H1 (cell line): Measurements from ENCODE around the gene TRAPPC2. TPM values are rescaled to one million over a fixed set of nuclear protein-coding genes. Genes with fewer than 3 reads are reported as not detected.

Experiments
- CTCF ChIA-PET: fragments of 300-600 bp; sonication (Branson Sonifier 250); formaldehyde crosslinking; loops from one replicate; lab custom pipeline; 2021; ENCODE audit not compliant: partially characterized antibody; lab: Charles Lee
- POLR2A ChIA-PET: fragments of 300-600 bp; sonication (Branson Sonifier 250); formaldehyde crosslinking; loops from one replicate; lab custom pipeline; 2021; ENCODE audit warnings: inconsistent platforms; ENCODE audit not compliant: partially characterized antibody; lab: Charles Lee
- DNase-seq, 2 experiments: peaks; one replicate each; pipeline versions ENCODE4 v3.0.0 to v3.0.0-alpha.2; 2010 to 2022; ENCODE audit warnings: low spot score in 2 of 2, low read depth in 1 of 2, mixed read lengths in 1 of 2
- FAIRE-seq: peaks from 2 replicates; lab custom pipeline; 2011; peaks lifted over from hg19 to GRCh38; lab: Jason Lieb, UNC
- H2AFZ ChIP-seq: 2 replicates; pipeline ENCODE4 v1.8.1; 2012; ENCODE audit warnings: low read length, inconsistent platforms
- H2AK5ac ChIP-seq: 2 replicates; pipeline ENCODE4 v1.6.1; 2013; ENCODE audit warnings: low read depth, low read length
- H2BK120ac ChIP-seq: replicated peaks from 2 replicates; pipeline ENCODE3; 2013; ENCODE audit warnings: low read depth, low read length, inconsistent platforms
- H2BK12ac ChIP-seq: 2 replicates; pipeline ENCODE4 v1.6.1; 2013; ENCODE audit warnings: low read depth, low read length
- H2BK15ac ChIP-seq: 2 replicates; pipeline ENCODE4 v1.6.1; 2013; ENCODE audit warnings: low read length
- H2BK20ac ChIP-seq: 2 replicates; pipeline ENCODE4 v1.6.1; 2013; ENCODE audit warnings: low read length
- H2BK5ac ChIP-seq: 2 replicates; pipeline ENCODE4 v1.6.1; 2013; ENCODE audit warnings: low read depth, low read length
- H3K14ac ChIP-seq: 2 replicates; pipeline ENCODE4 v1.6.1; 2013; ENCODE audit warnings: inconsistent platforms; ENCODE audit not compliant: insufficient read length
- H3K18ac ChIP-seq: 2 replicates; pipeline ENCODE4 v1.6.1; 2013; ENCODE audit warnings: low read length; ENCODE audit errors: extremely low read depth
- H3K23ac ChIP-seq: 2 replicates; pipeline ENCODE4 v1.6.1; 2013; ENCODE audit warnings: inconsistent platforms; ENCODE audit not compliant: insufficient read length
- H3K23me2 ChIP-seq: 2 replicates; pipeline ENCODE4 v1.6.1; 2013; ENCODE audit warnings: low read depth, low read length
- H3K27ac ChIP-seq: 2 replicates; pipeline ENCODE4 v1.6.1; 2011; ENCODE audit warnings: low read depth, low read length, inconsistent platforms
- H3K27me3 ChIP-seq, 4 experiments: replicated peaks in 1 of 4; 1 replicate in 1 of 4; 2 replicates in 3 of 4; pipeline versions ENCODE4 v1.6.1 to v1.8.1; 2011 to 2013; ENCODE audit warnings: low read length in 3 of 4, mild to moderate bottlenecking in 3 of 4, inconsistent platforms in 2 of 4, mixed read lengths in 2 of 4, moderate library complexity in 1 of 4; ENCODE audit not compliant: control insufficient read depth in 3 of 4, insufficient read depth in 3 of 4; ENCODE audit errors: extremely low read depth in 1 of 4
- H3K36me3 ChIP-seq, 4 experiments: 2 replicates each; pipeline versions ENCODE4 v1.6.1 to v1.8.1; 2011 to 2013; ENCODE audit warnings: mild to moderate bottlenecking in 4 of 4, low read length in 3 of 4, moderate library complexity in 2 of 4, control low read depth in 1 of 4, inconsistent platforms in 1 of 4; ENCODE audit not compliant: insufficient read depth in 4 of 4, control insufficient read depth in 2 of 4
- H3K4ac ChIP-seq: replicated peaks from 2 replicates; pipeline ENCODE3; 2013; ENCODE audit warnings: low read length, low read depth, mixed read lengths, inconsistent platforms; ENCODE audit not compliant: insufficient read length
- H3K4me1 ChIP-seq, 4 experiments: replicated peaks in 1 of 4; 1 replicate in 1 of 4; 2 replicates in 3 of 4; pipeline versions ENCODE4 v1.6.1 to v1.8.1; 2011 to 2013; ENCODE audit warnings: low read length in 3 of 4, inconsistent platforms in 2 of 4, mixed read lengths in 1 of 4; ENCODE audit not compliant: insufficient read depth in 4 of 4, control insufficient read depth in 3 of 4
- H3K4me2 ChIP-seq, 2 experiments: 2 replicates each; pipeline versions ENCODE4 v1.6.1 to v1.8.1; 2011 to 2013; ENCODE audit warnings: low read depth in 2 of 2, low read length in 2 of 2, control low read depth in 1 of 2, inconsistent platforms in 1 of 2, mild to moderate bottlenecking in 1 of 2; ENCODE audit not compliant: insufficient read depth in 1 of 2
- H3K4me3 ChIP-seq, 4 experiments: fragments of 200-600, 300-600 bp in 1 of 4; sonication (generic), shearing (Covaris generic), sonication (Bioruptor Twin) in 1 of 4; 2 replicates each; pipeline versions ENCODE4 v1.5.1 to v1.8.1; 2011 to 2016; ENCODE audit warnings: low read length in 4 of 4, low read depth in 3 of 4, control low read depth in 2 of 4, inconsistent platforms in 2 of 4, mild to moderate bottlenecking in 2 of 4, mixed read lengths in 1 of 4, moderate library complexity in 1 of 4; ENCODE audit not compliant: insufficient read depth in 2 of 4; ENCODE audit errors: extremely low read depth in 1 of 4
- H3K56ac ChIP-seq: replicated peaks from 2 replicates; pipeline ENCODE3; 2013; ENCODE audit warnings: low read depth, mild to moderate bottlenecking, mixed read lengths, low read length, inconsistent platforms; ENCODE audit not compliant: insufficient read length
- H3K79me1 ChIP-seq: 2 replicates; pipeline ENCODE4 v1.6.1; 2013; ENCODE audit warnings: low read depth, low read length, control low read depth
- H3K79me2 ChIP-seq, 2 experiments: 2 replicates each; pipeline versions ENCODE4 v1.6.1 to v1.8.1; 2012 to 2013; ENCODE audit warnings: low read length in 2 of 2, mild to moderate bottlenecking in 2 of 2, inconsistent platforms in 1 of 2; ENCODE audit not compliant: insufficient read depth in 2 of 2, control insufficient read depth in 1 of 2
- H3K9ac ChIP-seq, 4 experiments: replicated peaks in 1 of 4; 1 replicate in 1 of 4; 2 replicates in 3 of 4; pipeline versions ENCODE4 v1.6.1 to v1.8.1; 2011 to 2013; ENCODE audit warnings: low read depth in 3 of 4, low read length in 3 of 4, control low read depth in 2 of 4, mild to moderate bottlenecking in 2 of 4, moderate library complexity in 2 of 4, inconsistent platforms in 1 of 4; ENCODE audit errors: extremely low read depth in 1 of 4
- H3K9me3 ChIP-seq, 2 experiments: 2 replicates each; pipeline versions ENCODE4 v1.6.1 to v1.8.1; 2012 to 2013; ENCODE audit warnings: mild to moderate bottlenecking in 2 of 2, moderate library complexity in 2 of 2, control low read depth in 1 of 2, inconsistent platforms in 1 of 2, low read depth in 1 of 2, low read length in 1 of 2, mixed read lengths in 1 of 2; ENCODE audit not compliant: insufficient read depth in 2 of 2
- H4K20me1 ChIP-seq, 2 experiments: replicated peaks in 1 of 2; 2 replicates each; pipeline versions ENCODE3 to v1.8.1; 2011 to 2013; ENCODE audit warnings: inconsistent platforms in 2 of 2, low read length in 2 of 2, mild to moderate bottlenecking in 1 of 2; ENCODE audit not compliant: insufficient read depth in 2 of 2, control insufficient read depth in 1 of 2
- H4K5ac ChIP-seq: 2 replicates; pipeline ENCODE4 v1.6.1; 2013; ENCODE audit warnings: low read length, low read depth, mixed read lengths, inconsistent platforms; ENCODE audit not compliant: insufficient read length
- H4K8ac ChIP-seq: 2 replicates; pipeline ENCODE4 v1.8.0; 2013; ENCODE audit warnings: mild to moderate bottlenecking, moderate library complexity, low read length, inconsistent platforms; ENCODE audit not compliant: insufficient read depth; ENCODE audit errors: extremely low read depth
- H4K91ac ChIP-seq: replicated peaks from 2 replicates; pipeline ENCODE3; 2013; ENCODE audit warnings: low read length, mixed read lengths, inconsistent platforms; ENCODE audit not compliant: insufficient read length
- ASH2L ChIP-seq: fragments of 200-600, 300-600 bp; sonication (generic); IDR thresholded peaks from one replicate; pipeline ENCODE4 v1.7.1; 2017; ENCODE audit warnings: low read length
- BCL11A ChIP-seq, 2 experiments: IDR thresholded peaks; one replicate each; pipeline ENCODE4 v1.6.1; 2011; ENCODE audit warnings: low read depth in 2 of 2, low read length in 2 of 2, mild to moderate bottlenecking in 2 of 2
- CBX5 ChIP-seq: fragments of 300-800, 300-1000 bp; sonication (generic); IDR thresholded peaks from 2 replicates; pipeline ENCODE4 v1.7.1; 2016; ENCODE audit warnings: antibody characterized with exemption, low read length, low read depth
- CREB1 ChIP-seq: IDR thresholded peaks from 2 replicates; pipeline ENCODE4 v1.6.1; 2012; ENCODE audit warnings: inconsistent platforms
- CTBP2 ChIP-seq: IDR thresholded peaks from 2 replicates; pipeline ENCODE4 v1.7.0; 2011; ENCODE audit warnings: borderline replicate concordance, mild to moderate bottlenecking, moderate library complexity, mixed read lengths, low read length; ENCODE audit not compliant: insufficient read depth, insufficient read length
- RAD21 ChIP-seq, 2 experiments: IDR thresholded peaks in 1 of 2; conservative IDR thresholded peaks in 1 of 2; 2 replicates each; pipeline ENCODE4 v1.6.1; 2011; ENCODE audit warnings: low read depth in 2 of 2, low read length in 2 of 2, improper control_type of control experiment in 1 of 2, inconsistent platforms in 1 of 2, mild to moderate bottlenecking in 1 of 2, moderate library complexity in 1 of 2
- SP1 ChIP-seq: IDR thresholded peaks from 2 replicates; pipeline ENCODE4 v1.6.1; 2011; ENCODE audit warnings: low read depth, low read length
- WGBS, 2 experiments: shearing (Covaris generic) in 1 of 2; methylation state at CpG; one replicate each; pipeline versions ENCODE4 v1.1.6 to v1.1.7; 2013 to 2015; ENCODE audit warnings: low lambda C conversion rate in 2 of 2, mixed read lengths in 2 of 2, inconsistent platforms in 1 of 2, low coverage in 1 of 2, missing lambda C conversion rate in 1 of 2; ENCODE audit not compliant: insufficient replicate concordance in 2 of 2, insufficient coverage in 1 of 2, insufficient read length in 1 of 2; ENCODE audit errors: extremely low coverage in 1 of 2, missing lambda C conversion rate in 1 of 2; 5-methylcytosine and 5-hydroxymethylcytosine counted together
- polyA plus RNA-seq, 7 experiments: library from polyadenylated mRNA; depleted of rRNA in 3 of 7; stranded (reverse) in 5 of 7; unstranded in 2 of 7; fragments of >200 nt in 5 of 7; fragments of 200-250 nt in 2 of 7; gene quantifications; 1 replicate in 5 of 7; 2 replicates in 1 of 7; 4 replicates in 1 of 7; pipeline versions ENCODE4 v1.2.1 to v1.2.3, GENCODE V29; 2011 to 2013; ENCODE audit warnings: missing spikeins in 2 of 7, mixed read lengths in 2 of 7
- total RNA-seq: library from RNA; stranded (reverse); fragmentation: NEBNext Ultra II Directional; extraction: Animal tissue kit (Norgen Biotek cat#: 25700); gene quantifications from 2 replicates; pipeline ENCODE4 v1.2.1, GENCODE V29; 2021
- TF ChIP-seq, protein P1 (sequence below), 3 experiments: IDR thresholded peaks; 1 replicate in 2 of 3; 2 replicates in 1 of 3; pipeline versions ENCODE4 v1.5.1 to v1.6.1; 2011; ENCODE audit warnings: low read length in 3 of 3, mild to moderate bottlenecking in 3 of 3, inconsistent platforms in 2 of 3, low read depth in 1 of 3, moderate library complexity in 1 of 3; ENCODE audit not compliant: insufficient read depth in 1 of 3; ENCODE audit errors: control extremely low read depth in 1 of 3
- TF ChIP-seq, protein P2 (sequence below): IDR thresholded peaks from 2 replicates; pipeline ENCODE4 v1.6.1; 2012; ENCODE audit warnings: inconsistent platforms

The TRAPPC2 gene
- total and polyA plus RNA-seq, 2 of the 8 experiments (the other 6 are each of a cell fraction or from before 2014, with no cell fraction given) = 6.7 to 10.8 TPM

DNA sequence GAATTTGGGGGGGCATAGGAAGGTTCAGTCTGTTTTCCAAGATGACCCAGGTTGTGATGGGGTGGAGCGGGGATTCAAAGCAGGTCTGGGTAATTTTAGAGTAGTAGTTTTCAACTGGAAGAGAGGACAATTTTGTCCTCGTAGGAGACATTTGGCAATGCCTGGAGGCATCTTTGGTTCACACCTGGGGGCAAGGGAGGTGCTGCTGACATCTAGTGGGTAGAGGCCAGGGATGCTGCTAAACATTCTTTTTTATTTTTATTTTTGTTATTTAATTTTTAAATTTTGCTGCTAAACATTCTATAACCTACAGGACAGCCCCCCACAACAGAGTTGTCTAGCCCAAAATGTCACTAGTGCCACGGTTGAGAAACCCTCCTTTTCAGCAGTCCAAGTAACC is 43.6 kb downstream of the TRAPPC2 start:
- 84% methylated on average over 3 of the region's 3 CpGs; no CpG with 5 or more reads in 1 of the 2 experiments for WGBS, 2 experiments
- Histone ChIP-seq H3K18ac (no peak overlapping the region), H3K27ac (no peak overlapping the region), H4K91ac (no peak overlapping the region), H3K9ac (no peak overlapping the region), H3K4ac (no peak overlapping the region), H2BK120ac (no peak overlapping the region), H4K5ac (no peak overlapping the region), H4K8ac (no peak overlapping the region), H3K23me2 (peaks cover 4% of the 10 kb centered on the region; the same call in 1 of the 2 replicates), H2BK20ac (no peak overlapping the region), H3K36me3 (no peaks in the 10 kb centered on the region; a peak in 1 of 8 replicates), H2BK5ac (no peak overlapping the region), H3K4me2 (peak overlapping the region; percentile 70 to 71), H3K4me3 (peak overlapping the region in 2 of 4 experiments; percentile 7 to 91; a peak in 3 of 8 replicates), H2AK5ac (no peak overlapping the region), H3K23ac (no peak overlapping the region), H2BK15ac (no peak overlapping the region), H4K20me1 (peaks cover 0 to 13% of the 10 kb centered on the region in 2 experiments), H3K27me3 (peaks cover 0 to 2% (median 0%) of the 10 kb centered on the region in 4 experiments; a peak in 2 of 7 replicates), H3K9me3 (no peaks in the 10 kb centered on the region), H3K56ac (no peak overlapping the region), H3K79me2 (peaks cover 4 to 63% of the 10 kb centered on the region in 2 experiments), H2AFZ (no peak overlapping the region), H3K14ac (no peak overlapping the region), H3K79me1 (no peaks in the 10 kb centered on the region), H3K4me1 (peaks cover 0 to 7% (median 3%) of the 10 kb centered on the region in 4 experiments; a peak in 4 of 7 replicates), H2BK12ac (no peak overlapping the region)
- CTCF ChIA-PET = interaction anchor here (1.5 kb wide), 1 partner anchor 35 kb away, joined by 4 read pairs; no protein-coding TSS in a partner anchor
- FAIRE-seq = no peak
- no peak for DNase-seq
- TF ChIP-seq ASH2L (no peak), CREB1 (no peak), SP1 (no peak), BCL11A (IDR thresholded peaks at IDR 0.05; ENCODE audit: low read depth in 2 of 2, low read length in 2 of 2) (no peak), CTBP2 (no peak), RAD21 (IDR thresholded peaks at IDR 0.05 in 1 of 2, conservative IDR thresholded peaks at IDR 0.05 in 1 of 2; ENCODE audit: low read depth in 2 of 2, low read length in 2 of 2) (peak; percentile 25 to 31; a peak in 2 of 4 replicates), CBX5 (no peak)
- TF ChIP-seq, protein P1, sequence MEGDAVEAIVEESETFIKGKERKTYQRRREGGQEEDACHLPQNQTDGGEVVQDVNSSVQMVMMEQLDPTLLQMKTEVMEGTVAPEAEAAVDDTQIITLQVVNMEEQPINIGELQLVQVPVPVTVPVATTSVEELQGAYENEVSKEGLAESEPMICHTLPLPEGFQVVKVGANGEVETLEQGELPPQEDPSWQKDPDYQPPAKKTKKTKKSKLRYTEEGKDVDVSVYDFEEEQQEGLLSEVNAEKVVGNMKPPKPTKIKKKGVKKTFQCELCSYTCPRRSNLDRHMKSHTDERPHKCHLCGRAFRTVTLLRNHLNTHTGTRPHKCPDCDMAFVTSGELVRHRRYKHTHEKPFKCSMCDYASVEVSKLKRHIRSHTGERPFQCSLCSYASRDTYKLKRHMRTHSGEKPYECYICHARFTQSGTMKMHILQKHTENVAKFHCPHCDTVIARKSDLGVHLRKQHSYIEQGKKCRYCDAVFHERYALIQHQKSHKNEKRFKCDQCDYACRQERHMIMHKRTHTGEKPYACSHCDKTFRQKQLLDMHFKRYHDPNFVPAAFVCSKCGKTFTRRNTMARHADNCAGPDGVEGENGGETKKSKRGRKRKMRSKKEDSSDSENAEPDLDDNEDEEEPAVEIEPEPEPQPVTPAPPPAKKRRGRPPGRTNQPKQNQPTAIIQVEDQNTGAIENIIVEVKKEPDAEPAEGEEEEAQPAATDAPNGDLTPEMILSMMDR (IDR thresholded peaks at IDR 0.05; ENCODE audit: control extremely low read depth in 1 of 3, insufficient read depth in 1 of 3, low read depth in 1 of 3, low read length in 3 of 3) = peak; percentile 4 to 22 (median 7)
- TF ChIP-seq, protein P2, sequence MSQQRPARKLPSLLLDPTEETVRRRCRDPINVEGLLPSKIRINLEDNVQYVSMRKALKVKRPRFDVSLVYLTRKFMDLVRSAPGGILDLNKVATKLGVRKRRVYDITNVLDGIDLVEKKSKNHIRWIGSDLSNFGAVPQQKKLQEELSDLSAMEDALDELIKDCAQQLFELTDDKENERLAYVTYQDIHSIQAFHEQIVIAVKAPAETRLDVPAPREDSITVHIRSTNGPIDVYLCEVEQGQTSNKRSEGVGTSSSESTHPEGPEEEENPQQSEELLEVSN = no peak
- POLR2A ChIA-PET = no interaction called here
